SK-N-MC (cell line): ENCODE measurements around the gene UBE2G1.

Source experiments
- EZH2 ChIP-seq: fragments of 200-600 bp; sonication (generic); IDR thresholded peaks from one replicate; pipeline ENCODE4 v1.6.1; 2017; ENCODE audit warnings: antibody characterized with exemption
- FOXP2 ChIP-seq: optimal IDR thresholded peaks from 2 replicates; pipeline ENCODE3; 2011; ENCODE audit warnings: mild to moderate bottlenecking, moderate library complexity; ENCODE audit not compliant: insufficient read depth; ENCODE audit errors: extremely low read length, control extremely low read depth
- POLR2AphosphoS5 ChIP-seq: IDR thresholded peaks from 2 replicates; pipeline ENCODE4 v1.6.1; 2012; ENCODE audit warnings: mild to moderate bottlenecking, low read depth, low read length, borderline replicate concordance

GRCh38 chr17:4324463-4324862 is 42.0 kb downstream of the UBE2G1 start:
- TF ChIP-seq POLR2AphosphoS5: no peak
- TF ChIP-seq EZH2: no peak
- TF ChIP-seq FOXP2: no peak
